AML-193 (cell line): ENCODE results near the gene ENG.
"Not testable (repeated sequence)": the region's sequence is repeated elsewhere in the genome, so short reads cannot be mapped to it uniquely, and the experiment has no call there.

Source experiments
- DNase-seq, 2 experiments: peaks; one replicate each; lab custom pipeline; 2025; lab: John Stamatoyannopoulos, UW

The ENG gene

GRCh38 chr9:127863191-127863621 lies 8.7 kb upstream of the ENG start:
- peak; percentile 25 to 43 for DNase-seq

- DNase-seq: peak; percentile 96
Measured at GRCh38 chr9:127862075-127863011, 7.9 kb upstream of the ENG start.

GRCh38 chr9:127860779-127861178 lies 6.3 kb upstream of the ENG start:
- DNase-seq: no peak

- no peak for DNase-seq
Measured at GRCh38 chr9:127860260-127860659, 5.8 kb upstream of the ENG start.

- DNase-seq: no peak
Measured at GRCh38 chr9:127858041-127858512, 3.6 kb upstream of the ENG start.

GRCh38 chr9:127857278-127857677 lies 2.8 kb upstream of the ENG start:
- DNase-seq: no peak

- no peak for DNase-seq
Measured at GRCh38 chr9:127856729-127857116, 2.3 kb upstream of the ENG start.

- DNase-seq: no peak
Measured at GRCh38 chr9:127856094-127856728, 1.8 kb upstream of the ENG start.

- no peak for DNase-seq
Measured at GRCh38 chr9:127855522-127855921, 1.1 kb upstream of the ENG start.

GRCh38 chr9:127854960-127855359 lies 502 bp upstream of the ENG start:
- no peak for DNase-seq

GRCh38 chr9:127853312-127854183 lies 910 bp downstream of the ENG start:
- DNase-seq: peak in 1 of 2 experiments; percentile 9

- DNase-seq: no peak
Measured at GRCh38 chr9:127852829-127853228, 1.6 kb downstream of the ENG start.

- DNase-seq: no peak
Measured at GRCh38 chr9:127850286-127850830, 4.1 kb downstream of the ENG start.

- DNase-seq: no peak
Measured at GRCh38 chr9:127848756-127849504, 5.5 kb downstream of the ENG start.

- no peak for DNase-seq
Measured at GRCh38 chr9:127847833-127848755, 6.4 kb downstream of the ENG start.

GRCh38 chr9:127847178-127847510 lies 7.3 kb downstream of the ENG start:
- no peak for DNase-seq

- no peak for DNase-seq
Measured at GRCh38 chr9:127846443-127847177, 7.8 kb downstream of the ENG start.

GRCh38 chr9:127845619-127846018 lies 8.8 kb downstream of the ENG start:
- DNase-seq: not testable (repeated sequence)

- no peak for DNase-seq
Measured at GRCh38 chr9:127844821-127845359, 9.6 kb downstream of the ENG start.
